OCI-LY7 (cell line): Measurements from ENCODE around the gene HIGD2B. TPM values are rescaled to one million over a fixed set of nuclear protein-coding genes. Genes with fewer than 3 reads are reported as not detected.
"Not testable (repeated sequence)": the region's sequence is repeated elsewhere in the genome, so short reads cannot be mapped to it uniquely, and the experiment has no call there.

ENCODE experiments used
- BruUV-seq: library from RNA; stranded (reverse); fragments of 400-500 nt; replicated peaks from 2 replicates; lab custom pipeline; 2021; lab: Mats Ljungman, UMichigan
- CTCF ChIA-PET: fragments of 300-600 bp; sonication (Branson Sonifier 250); formaldehyde crosslinking; loops from one replicate; lab custom pipeline; 2022; ENCODE audit warnings: antibody characterized with exemption; ENCODE audit not compliant: unreplicated experiment; lab: Charles Lee
- POLR2A ChIA-PET: fragments of 300-600 bp; sonication (Branson Sonifier 250); formaldehyde crosslinking; loops from one replicate; lab custom pipeline; 2022; ENCODE audit warnings: antibody characterized with exemption; lab: Charles Lee
- DNase-seq: peaks from one replicate; pipeline ENCODE4 v3.0.0-alpha.2; 2015; ENCODE audit warnings: low spot score
- H2AFZ ChIP-seq: fragments of 200-600 bp; sonication (generic), shearing (Covaris generic); 2 replicates; pipeline ENCODE4 v1.6.1; 2014; ENCODE audit warnings: mild to moderate bottlenecking, antibody characterized with exemption, low read length, moderate library complexity
- H3K27ac ChIP-seq: fragments of 200-600 bp; sonication (generic); 2 replicates; pipeline ENCODE4 v1.5.1; 2014; ENCODE audit warnings: mixed run types, low read depth, mild to moderate bottlenecking, moderate library complexity, low read length, inconsistent platforms; ENCODE audit not compliant: poor library complexity, severe bottlenecking
- H3K36me3 ChIP-seq: fragments of 200-600 bp; sonication (generic); 2 replicates; pipeline ENCODE4 v1.6.1; 2014; ENCODE audit warnings: mild to moderate bottlenecking, antibody characterized with exemption, low read length, moderate library complexity, mixed read lengths; ENCODE audit not compliant: insufficient read depth
- H3K4me1 ChIP-seq: fragments of 200-600 bp; sonication (generic); 2 replicates; pipeline ENCODE4 v1.5.1; 2014; ENCODE audit warnings: mild to moderate bottlenecking, low read length; ENCODE audit not compliant: insufficient read depth, poor library complexity, severe bottlenecking
- H3K4me2 ChIP-seq: fragments of 200-600 bp; sonication (generic); 2 replicates; pipeline ENCODE4 v1.6.1; 2014; ENCODE audit warnings: mild to moderate bottlenecking, low read length
- H3K4me3 ChIP-seq: fragments of 200-600 bp; sonication (generic); 2 replicates; pipeline ENCODE4 v1.5.1; 2014; ENCODE audit warnings: mild to moderate bottlenecking, low read depth, low read length; ENCODE audit not compliant: poor library complexity, severe bottlenecking
- H3K79me2 ChIP-seq: fragments of 200-600 bp; sonication (generic); 2 replicates; pipeline ENCODE4 v1.6.1; 2016; ENCODE audit warnings: low read depth, mild to moderate bottlenecking, low read length, moderate library complexity, mixed read lengths; ENCODE audit not compliant: insufficient read depth
- H3K9me2 ChIP-seq: fragments of 200-600 bp; sonication (generic); 2 replicates; pipeline ENCODE4 v1.6.1; 2016; ENCODE audit warnings: mild to moderate bottlenecking, low read length, mixed read lengths; ENCODE audit not compliant: insufficient read depth
- H3K9me3 ChIP-seq: fragments of 200-600 bp; sonication (generic); 2 replicates; pipeline ENCODE4 v1.6.1; 2014; ENCODE audit warnings: mild to moderate bottlenecking, mixed run types, low read length, mixed read lengths
- H4K20me1 ChIP-seq: fragments of 200-600 bp; sonication (generic); 2 replicates; pipeline ENCODE4 v1.6.1; 2014; ENCODE audit warnings: mild to moderate bottlenecking, antibody characterized with exemption, low read length, moderate library complexity, mixed read lengths; ENCODE audit not compliant: insufficient read depth
- EZH2phosphoT487 ChIP-seq: fragments of 200-600 bp; sonication (generic); IDR thresholded peaks from 2 replicates; pipeline ENCODE4 v1.6.1; 2018; ENCODE audit warnings: low read depth, borderline replicate concordance, mild to moderate bottlenecking, mixed run types, antibody characterized with exemption, low read length, moderate library complexity, mixed read lengths
- intact Hi-C: fragments of 100-400 bp; cut with micrococcal nuclease; formaldehyde crosslinking; loops from one replicate; pipeline ENCODE4 v1.10.0; 2022; ENCODE audit not compliant: unreplicated experiment
- total RNA-seq, 2 experiments: library from RNA; depleted of rRNA in 1 of 2; stranded (reverse); fragments of >200 nt in 1 of 2; shearing (Covaris generic) in 1 of 2; gene quantifications; 2 replicates each; pipeline ENCODE4 v1.2.3, GENCODE V29; 2014 to 2022
- TF ChIP-seq, protein P1 (sequence below): fragments of 200-600 bp; sonication (generic); conservative IDR thresholded peaks from 2 replicates; pipeline ENCODE4 v1.5.1; 2014; ENCODE audit warnings: mild to moderate bottlenecking, antibody characterized with exemption, low read length, moderate library complexity, mixed read lengths

Gene HIGD2B
- total RNA-seq, 2 experiments from 2014 or later, result 0.22 TPM; not detected in 1

DNA sequence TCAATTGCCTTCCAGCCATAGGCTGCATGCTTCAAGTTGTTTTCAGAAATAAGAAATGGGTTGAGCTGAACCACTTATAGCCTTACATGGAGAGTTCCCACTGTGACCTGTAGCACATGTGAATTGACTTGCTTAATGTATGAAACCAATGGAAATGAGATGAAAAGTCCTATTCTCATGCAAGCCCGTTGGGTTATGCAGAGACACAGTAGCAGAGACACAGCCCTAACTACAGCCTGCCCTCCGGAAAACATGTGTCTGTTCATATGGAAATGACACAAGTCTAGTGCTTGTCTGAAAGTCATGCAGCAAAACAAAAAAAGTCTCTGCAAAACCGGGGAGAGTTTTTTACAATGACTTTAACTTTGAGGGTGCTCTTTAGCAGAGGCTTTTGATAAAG, 14.5 kb downstream of the HIGD2B start:
- TF ChIP-seq, protein P1, sequence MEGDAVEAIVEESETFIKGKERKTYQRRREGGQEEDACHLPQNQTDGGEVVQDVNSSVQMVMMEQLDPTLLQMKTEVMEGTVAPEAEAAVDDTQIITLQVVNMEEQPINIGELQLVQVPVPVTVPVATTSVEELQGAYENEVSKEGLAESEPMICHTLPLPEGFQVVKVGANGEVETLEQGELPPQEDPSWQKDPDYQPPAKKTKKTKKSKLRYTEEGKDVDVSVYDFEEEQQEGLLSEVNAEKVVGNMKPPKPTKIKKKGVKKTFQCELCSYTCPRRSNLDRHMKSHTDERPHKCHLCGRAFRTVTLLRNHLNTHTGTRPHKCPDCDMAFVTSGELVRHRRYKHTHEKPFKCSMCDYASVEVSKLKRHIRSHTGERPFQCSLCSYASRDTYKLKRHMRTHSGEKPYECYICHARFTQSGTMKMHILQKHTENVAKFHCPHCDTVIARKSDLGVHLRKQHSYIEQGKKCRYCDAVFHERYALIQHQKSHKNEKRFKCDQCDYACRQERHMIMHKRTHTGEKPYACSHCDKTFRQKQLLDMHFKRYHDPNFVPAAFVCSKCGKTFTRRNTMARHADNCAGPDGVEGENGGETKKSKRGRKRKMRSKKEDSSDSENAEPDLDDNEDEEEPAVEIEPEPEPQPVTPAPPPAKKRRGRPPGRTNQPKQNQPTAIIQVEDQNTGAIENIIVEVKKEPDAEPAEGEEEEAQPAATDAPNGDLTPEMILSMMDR, result no peak
- no peak for TF ChIP-seq EZH2phosphoT487
- intact Hi-C loops, result loop anchor here (10.0 kb wide), 1 partner anchor 357 kb away; no protein-coding TSS in a partner anchor
- Histone ChIP-seq H3K4me2 (no peak overlapping the region), H3K9me3 (no peaks in the 10 kb centered on the region), H4K20me1 (no peaks in the 10 kb centered on the region), H3K79me2 (no peaks in the 10 kb centered on the region), H3K4me3 (no peak overlapping the region), H3K36me3 (no peaks in the 10 kb centered on the region), H3K9me2 (no peaks in the 10 kb centered on the region), H2AFZ (no peak overlapping the region), H3K4me1 (peaks cover 5% of the 10 kb centered on the region), H3K27ac (no peak overlapping the region)
- no peak for DNase-seq
- POLR2A ChIA-PET, result no interaction called here
- BruUV-seq, result no TSS peak
- CTCF ChIA-PET, result no interaction called here

DNA sequence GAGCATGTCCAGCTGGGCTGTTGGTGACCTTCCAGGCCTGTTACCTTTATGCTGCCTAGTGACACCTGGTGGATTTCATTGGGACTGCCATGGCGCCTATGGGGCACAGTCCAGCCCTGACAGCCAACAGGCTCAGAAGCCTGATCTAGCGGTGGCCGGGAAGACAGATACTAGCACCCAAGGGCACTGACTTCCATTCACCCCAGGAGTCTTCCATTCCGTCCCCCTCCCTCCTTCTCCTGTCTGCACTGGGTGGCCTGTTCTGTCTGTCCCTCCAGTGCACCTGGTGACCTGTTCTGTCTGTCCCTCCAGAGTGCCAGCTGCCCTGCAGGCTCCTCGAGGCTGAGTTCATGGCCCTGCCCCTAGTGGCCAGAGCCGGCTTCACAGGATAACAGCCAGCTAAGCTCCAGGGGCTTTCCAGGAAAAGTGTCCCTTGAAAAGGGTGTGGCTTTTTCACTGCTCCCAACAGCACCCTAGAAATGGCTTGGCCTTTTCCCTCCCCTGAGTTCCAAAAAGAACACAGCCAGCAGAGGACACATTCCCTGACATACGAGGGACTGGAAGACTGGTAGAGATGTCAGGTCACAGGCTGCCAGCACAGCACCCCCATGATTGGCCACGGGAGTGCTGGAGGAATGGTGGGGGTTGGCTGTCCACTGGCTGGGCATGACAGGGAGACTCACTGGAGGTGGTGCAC, 15.2 kb downstream of the HIGD2B start:
- intact Hi-C loops, result loop anchor here (10.0 kb wide), 1 partner anchor 356 kb away; no protein-coding TSS in a partner anchor
- H3K4me1 ChIP-seq, BruUV-seq, H3K79me2 ChIP-seq, POLR2A ChIA-PET, H3K36me3 ChIP-seq, H3K27ac ChIP-seq, H3K9me3 ChIP-seq, CTCF ChIA-PET, H4K20me1 ChIP-seq, H2AFZ ChIP-seq, H3K9me2 ChIP-seq: not testable (repeated sequence)
- peak overlapping the region; percentile 43 for H3K4me3 ChIP-seq
- peak overlapping the region; percentile 60 for H3K4me2 ChIP-seq
- peak; percentile 62 for DNase-seq
- TF ChIP-seq, protein P1, result peak; percentile 76

DNA sequence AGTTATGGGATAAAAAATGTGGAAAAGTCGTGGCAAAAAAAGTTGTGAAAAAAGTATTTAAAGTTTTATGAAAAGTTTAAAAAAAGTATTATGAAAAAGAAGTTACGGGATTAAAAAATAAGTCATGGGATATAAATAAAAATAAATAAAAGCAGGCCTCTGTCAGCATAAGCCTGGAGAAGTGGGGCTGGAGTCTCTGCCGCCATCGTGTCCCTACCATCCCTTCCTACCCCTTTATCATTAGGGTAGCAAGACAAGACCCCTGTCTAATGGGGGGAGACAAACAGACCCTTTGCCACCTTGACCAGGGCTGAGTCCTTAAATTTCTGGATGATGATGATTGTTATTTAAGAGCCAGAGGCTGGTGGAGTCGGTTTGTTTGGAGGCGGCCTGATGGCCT, 16.2 kb downstream of the HIGD2B start:
- H2AFZ ChIP-seq, H3K9me3 ChIP-seq, H3K36me3 ChIP-seq, BruUV-seq, DNase-seq, H3K79me2 ChIP-seq, H3K4me1 ChIP-seq, H3K4me2 ChIP-seq, H4K20me1 ChIP-seq, H3K4me3 ChIP-seq, POLR2A ChIA-PET, CTCF ChIA-PET, H3K9me2 ChIP-seq, H3K27ac ChIP-seq: not testable (repeated sequence)
- intact Hi-C loops, result loop anchor here (10.0 kb wide), 1 partner anchor 355 kb away; no protein-coding TSS in a partner anchor

DNA sequence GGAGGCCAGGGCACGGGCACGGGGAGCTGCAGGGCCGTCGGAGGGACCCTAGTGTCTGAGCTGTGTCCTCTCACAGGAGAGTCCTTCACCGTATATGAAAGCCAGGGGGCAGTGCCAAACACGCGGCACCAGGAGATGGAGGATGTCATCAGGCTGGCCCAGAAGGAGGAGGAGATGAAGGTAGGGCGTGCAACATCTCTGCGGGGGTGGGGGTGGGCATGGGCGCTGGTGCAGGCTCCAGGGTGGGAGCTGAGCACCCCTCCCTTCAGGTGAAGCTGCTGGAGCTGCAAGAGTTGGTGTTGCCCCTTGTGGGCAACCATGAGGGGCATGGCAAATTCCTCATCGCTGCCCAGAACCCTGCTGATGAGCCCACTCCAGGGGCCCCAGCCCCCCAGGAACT, 20.3 kb downstream of the HIGD2B start:
- BruUV-seq, H3K9me2 ChIP-seq, H3K79me2 ChIP-seq, H4K20me1 ChIP-seq, H3K4me2 ChIP-seq, H3K27ac ChIP-seq, CTCF ChIA-PET, DNase-seq, H2AFZ ChIP-seq, H3K9me3 ChIP-seq, POLR2A ChIA-PET, H3K4me1 ChIP-seq, H3K36me3 ChIP-seq, H3K4me3 ChIP-seq, intact Hi-C loops: not testable (repeated sequence)
